Spleen (tissue), 11 donors: Measurements from ENCODE around the gene WDFY2. TPM values are rescaled to one million over a fixed set of nuclear protein-coding genes. Genes with fewer than 3 reads are reported as not detected.

Experiments used
- DNase-seq: peaks from one replicate; pipeline ENCODE4 v3.0.0-alpha.2; 2020
- H3K27ac ChIP-seq, 8 donors: fragments of 200-600 bp; sonication (generic) in 7 of 8; 1 replicate in 4 of 8; 2 replicates in 4 of 8; pipeline versions ENCODE4 v1.5.0 to v1.8.0; 2016 to 2021; ENCODE audit warnings: inconsistent platforms in 4 of 8, mild to moderate bottlenecking in 4 of 8, moderate library complexity in 1 of 8
- H3K27me3 ChIP-seq, 7 donors: fragments of 200-600 bp; sonication (generic) in 6 of 7; replicated peaks in 1 of 7; 1 replicate in 4 of 7; 2 replicates in 3 of 7; pipeline versions ENCODE4 v1.5.0 to v1.8.0; 2016 to 2021; ENCODE audit warnings: inconsistent platforms in 3 of 7, mild to moderate bottlenecking in 1 of 7
- H3K36me3 ChIP-seq, 6 donors: fragments of 200-600 bp; sonication (generic) in 5 of 6; 1 replicate in 4 of 6; 2 replicates in 2 of 6; pipeline versions ENCODE4 v1.5.0 to v1.8.0; 2016 to 2021; ENCODE audit warnings: inconsistent platforms in 2 of 6
- H3K4me1 ChIP-seq, 6 donors: fragments of 200-600 bp; sonication (generic) in 5 of 6; 1 replicate in 3 of 6; 2 replicates in 3 of 6; pipeline versions ENCODE4 v1.5.0 to v1.8.0; 2016 to 2021; ENCODE audit warnings: inconsistent platforms in 3 of 6
- H3K4me3 ChIP-seq, 8 donors: fragments of 200-600 bp; sonication (generic) in 7 of 8; 1 replicate in 4 of 8; 2 replicates in 4 of 8; pipeline versions ENCODE4 v1.5.0 to v1.8.0; 2016 to 2021; ENCODE audit warnings: inconsistent platforms in 4 of 8, mild to moderate bottlenecking in 4 of 8, moderate library complexity in 2 of 8
- H3K9me3 ChIP-seq, 8 donors: fragments of 200-600 bp; sonication (generic) in 7 of 8; 1 replicate in 4 of 8; 2 replicates in 4 of 8; pipeline versions ENCODE4 v1.5.0 to v1.8.0; 2016 to 2021; ENCODE audit warnings: inconsistent platforms in 4 of 8
- POLR2A ChIP-seq, 3 donors: fragments of 450-650 bp; IDR thresholded peaks; one replicate each; pipeline ENCODE4 v1.5.1; 2017; ENCODE audit warnings: antibody characterized with exemption in 3 of 3, mild to moderate bottlenecking in 1 of 3
- POLR2AphosphoS5 ChIP-seq, 3 donors: sonication (generic); formaldehyde crosslinking; IDR thresholded peaks; one replicate each; pipeline ENCODE4 v1.5.1; 2017; ENCODE audit warnings: antibody characterized with exemption in 3 of 3
- WGBS, 5 donors: extraction: QIAGEN DNeasy Blood & Tissue Kit in 3 of 5; methylation state at CpG; one replicate each; pipeline versions ENCODE4 v1.1.5 to v1.1.7; 2013 to 2018; 5-methylcytosine and 5-hydroxymethylcytosine counted together
- intact Hi-C: fragments of 100-400 bp; cut with DNase I; formaldehyde crosslinking; loops from one replicate; pipeline ENCODE4 v1.15.0; 2023; ENCODE audit warnings: low total_unique reads
- polyA plus RNA-seq, 3 donors: library from polyadenylated mRNA; stranded (reverse); fragments of 200-250 nt; gene quantifications; one replicate each; pipeline ENCODE4 v1.2.1, GENCODE V29; 2013
- total RNA-seq, 7 donors: library from RNA; depleted of rRNA in 3 of 7; stranded (reverse); fragments of >200 nt in 3 of 7; fragmentation: NEBNext Ultra II Directional in 4 of 7; extraction: Animal tissue kit (Norgen Biotek cat#: 25700) in 4 of 7; gene quantifications; one replicate each; pipeline versions ENCODE4 v1.1.0 to v1.2.1, GENCODE V29; 2016 to 2021
- TF ChIP-seq, protein P1 (sequence below), 11 experiments: fragments of 200-600 bp in 7 of 11; fragments of 450-650 bp in 4 of 11; sonication (generic) in 4 of 11; IDR thresholded peaks in 8 of 11; conservative IDR thresholded peaks in 3 of 11; 1 replicate in 7 of 11; 2 replicates in 4 of 11; pipeline versions ENCODE4 v1.4.0 to v1.8.0; 2016 to 2021; ENCODE audit warnings: antibody characterized with exemption in 11 of 11, inconsistent platforms in 4 of 11, mild to moderate bottlenecking in 1 of 11
- donor health status: healthy with polysubstance abuse.
- donor health status: DM: no; HTN: no; CAD: no; lungs with moderate emphysema.
- donor health status: DM: no; HTN: no; CAD: no.
- donor health status: Bipolar disorder and iron deficiency.
- donor health status: healthy.
- donor health status: DM: no; HTN: no; CAD: no.
- donor health status: DM: yes; HTN: yes; CAD: no.

WDFY2 gene
- total and polyA plus RNA-seq, 10 donors: 3.0 to 32.2 (median 24.9) TPM

DNA sequence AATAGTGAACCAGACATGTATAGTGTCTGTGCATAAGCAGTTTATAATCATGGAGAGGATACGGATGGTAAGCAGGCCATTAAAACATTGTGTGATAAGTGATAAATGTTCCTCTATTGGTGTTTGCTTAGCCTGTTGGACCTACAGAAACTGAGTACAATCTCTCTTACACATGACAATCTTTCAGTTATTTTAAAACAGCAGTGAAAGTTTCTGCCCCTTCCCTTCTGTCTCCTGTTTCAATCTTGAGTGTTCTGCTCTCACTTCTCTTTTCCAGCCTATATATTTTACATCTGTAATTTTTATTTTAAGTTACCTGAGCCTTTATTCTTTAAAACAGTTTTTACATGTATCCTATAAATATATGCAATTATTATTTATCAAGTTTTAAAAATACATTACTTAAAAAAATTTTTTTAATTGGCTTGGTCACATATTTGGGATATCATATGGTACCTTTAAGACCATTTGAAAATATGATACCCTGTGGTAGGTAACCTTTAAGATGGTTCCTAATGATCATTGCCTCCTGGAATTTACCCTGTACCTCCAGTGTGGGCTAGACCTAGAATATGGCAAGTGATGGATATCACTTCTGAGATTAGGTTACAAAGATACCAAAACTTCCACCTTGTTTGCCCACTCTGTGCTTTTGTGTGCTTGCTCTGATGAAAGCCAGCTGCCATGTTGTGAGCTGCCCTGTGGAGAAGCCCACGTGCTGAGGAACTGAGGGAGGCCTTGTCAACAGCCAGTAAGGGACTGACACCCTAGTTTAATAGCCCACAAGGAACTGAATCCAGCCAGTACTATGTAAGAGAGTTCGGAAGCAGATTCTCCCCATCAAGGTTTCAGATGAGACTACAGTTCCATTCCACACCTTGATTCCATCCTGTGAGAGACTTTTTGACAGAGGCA lies 120.4 kb downstream of the WDFY2 start:
- Histone ChIP-seq H3K4me3 (no peak overlapping the region), H3K27me3 (no peaks in the 10 kb centered on the region), H3K36me3 (peaks cover 0 to 25% (median 0%) of the 10 kb centered on the region in 6 donors), H3K4me1 (peaks cover 0 to 11% (median 0%) of the 10 kb centered on the region in 6 donors), H3K27ac (no peak overlapping the region), H3K9me3 (no peaks in the 10 kb centered on the region)
- WGBS, 5 donors: 80 to 90% (median 87%) methylated on average over 3 of the region's 3 CpGs
- intact Hi-C loops: no loop called here
- TF ChIP-seq, protein P1, sequence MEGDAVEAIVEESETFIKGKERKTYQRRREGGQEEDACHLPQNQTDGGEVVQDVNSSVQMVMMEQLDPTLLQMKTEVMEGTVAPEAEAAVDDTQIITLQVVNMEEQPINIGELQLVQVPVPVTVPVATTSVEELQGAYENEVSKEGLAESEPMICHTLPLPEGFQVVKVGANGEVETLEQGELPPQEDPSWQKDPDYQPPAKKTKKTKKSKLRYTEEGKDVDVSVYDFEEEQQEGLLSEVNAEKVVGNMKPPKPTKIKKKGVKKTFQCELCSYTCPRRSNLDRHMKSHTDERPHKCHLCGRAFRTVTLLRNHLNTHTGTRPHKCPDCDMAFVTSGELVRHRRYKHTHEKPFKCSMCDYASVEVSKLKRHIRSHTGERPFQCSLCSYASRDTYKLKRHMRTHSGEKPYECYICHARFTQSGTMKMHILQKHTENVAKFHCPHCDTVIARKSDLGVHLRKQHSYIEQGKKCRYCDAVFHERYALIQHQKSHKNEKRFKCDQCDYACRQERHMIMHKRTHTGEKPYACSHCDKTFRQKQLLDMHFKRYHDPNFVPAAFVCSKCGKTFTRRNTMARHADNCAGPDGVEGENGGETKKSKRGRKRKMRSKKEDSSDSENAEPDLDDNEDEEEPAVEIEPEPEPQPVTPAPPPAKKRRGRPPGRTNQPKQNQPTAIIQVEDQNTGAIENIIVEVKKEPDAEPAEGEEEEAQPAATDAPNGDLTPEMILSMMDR (IDR thresholded peaks at IDR 0.05 in 8 of 11, conservative IDR thresholded peaks at IDR 0.05 in 3 of 11): no peak
- TF ChIP-seq POLR2A (IDR thresholded peaks at IDR 0.05): no peak
- TF ChIP-seq POLR2AphosphoS5 (IDR thresholded peaks at IDR 0.05): no peak
- no peak for DNase-seq

DNA sequence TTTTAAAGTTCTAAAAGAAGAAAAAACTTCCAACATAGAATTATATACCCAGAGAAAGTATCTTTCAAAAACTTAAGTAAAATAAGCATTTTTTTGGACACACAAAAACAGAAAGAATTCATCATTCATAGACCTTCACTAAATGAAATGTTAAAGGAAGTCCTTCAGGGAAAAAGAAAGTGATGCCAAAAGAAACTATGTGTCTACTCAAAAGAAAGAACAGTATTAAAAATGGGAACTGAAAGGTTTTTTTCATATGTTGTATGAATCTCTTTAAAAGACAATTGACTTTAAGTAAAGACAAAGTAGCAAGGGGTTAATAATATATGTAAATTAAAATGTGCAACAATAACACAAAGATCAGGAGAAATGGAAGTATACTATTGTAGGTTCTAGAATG lies 123.2 kb downstream of the WDFY2 start:
- H3K9me3 ChIP-seq: no peaks in the 10 kb centered on the region
- peaks cover 0 to 23% (median 0%) of the 10 kb centered on the region in 6 donors for H3K36me3 ChIP-seq
- no peak for TF ChIP-seq POLR2A (IDR thresholded peaks at IDR 0.05)
- TF ChIP-seq POLR2AphosphoS5 (IDR thresholded peaks at IDR 0.05): no peak
- TF ChIP-seq, protein P1 (IDR thresholded peaks at IDR 0.05 in 8 of 11, conservative IDR thresholded peaks at IDR 0.05 in 3 of 11): no peak
- no peak overlapping the region for H3K4me3 ChIP-seq
- peaks cover 0 to 11% (median 0%) of the 10 kb centered on the region in 6 donors for H3K4me1 ChIP-seq
- no peaks in the 10 kb centered on the region for H3K27me3 ChIP-seq
- intact Hi-C loops: no loop called here
- H3K27ac ChIP-seq: no peak overlapping the region
- DNase-seq: no peak

DNA sequence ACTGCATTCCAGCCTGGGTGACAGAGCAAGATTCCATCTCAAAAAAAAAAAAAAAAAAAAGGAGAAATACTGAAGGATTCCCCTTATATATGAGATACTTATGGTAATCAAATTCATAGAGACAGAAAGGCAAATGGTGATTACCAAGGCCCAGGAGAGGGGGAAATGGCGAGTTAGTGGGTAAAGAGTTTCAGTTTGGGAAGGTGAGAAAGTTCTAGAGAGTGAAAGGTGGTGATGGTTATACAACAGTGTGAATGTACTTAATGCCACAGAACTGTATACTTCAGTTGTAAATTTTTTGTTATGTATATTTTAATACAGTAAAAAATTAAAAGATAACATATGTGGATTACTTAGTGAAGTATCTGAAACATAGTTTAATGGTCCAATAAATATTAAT lies 129.5 kb downstream of the WDFY2 start:
- peaks cover 0 to 8% (median 0%) of the 10 kb centered on the region in 6 donors for H3K4me1 ChIP-seq
- DNase-seq: no peak
- WGBS, 5 donors: 78 to 98% (median 89%) methylated on average over 1 of the region's 1 CpG
- H3K27me3 ChIP-seq: no peaks in the 10 kb centered on the region
- TF ChIP-seq POLR2A (IDR thresholded peaks at IDR 0.05) (no peak), POLR2AphosphoS5 (IDR thresholded peaks at IDR 0.05) (no peak)
- TF ChIP-seq, protein P1 (IDR thresholded peaks at IDR 0.05 in 8 of 11, conservative IDR thresholded peaks at IDR 0.05 in 3 of 11): no peak
- no peaks in the 10 kb centered on the region for H3K9me3 ChIP-seq
- H3K27ac ChIP-seq: no peak overlapping the region
- no peaks in the 10 kb centered on the region for H3K36me3 ChIP-seq
- H3K4me3 ChIP-seq: no peak overlapping the region
- intact Hi-C loops: no loop called here

DNA sequence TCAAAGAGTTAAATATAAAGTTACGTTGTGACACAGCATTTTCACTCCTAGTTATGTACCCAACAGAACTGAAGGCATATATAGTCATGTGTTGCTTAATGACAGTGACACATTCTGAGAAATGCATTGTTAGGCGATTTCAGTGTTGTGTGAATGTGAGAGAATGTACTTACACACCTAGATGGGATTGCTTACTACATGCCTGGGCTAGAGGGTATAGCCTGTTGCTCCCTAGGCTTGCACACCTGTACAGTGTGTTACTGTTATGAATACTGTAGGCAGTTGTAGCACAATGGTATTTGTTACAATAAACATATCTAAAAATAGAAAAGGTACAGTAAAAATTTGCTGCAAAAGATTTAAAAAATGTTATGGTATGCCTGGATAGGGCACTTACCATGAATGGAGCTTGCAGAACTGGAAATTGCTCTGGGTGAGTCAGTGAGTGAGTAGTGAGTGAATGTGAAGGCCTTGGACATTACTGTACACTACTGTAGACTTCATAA lies 130.5 kb downstream of the WDFY2 start:
- Histone ChIP-seq H3K4me1 (peaks cover 0 to 8% (median 0%) of the 10 kb centered on the region in 6 donors), H3K27ac (peak overlapping the region in 3 of 8 donors; percentile 15 to 23 (median 21)), H3K4me3 (no peak overlapping the region), H3K9me3 (no peaks in the 10 kb centered on the region), H3K36me3 (peaks cover 0 to 9% (median 0%) of the 10 kb centered on the region in 6 donors), H3K27me3 (no peaks in the 10 kb centered on the region)
- TF ChIP-seq POLR2AphosphoS5 (IDR thresholded peaks at IDR 0.05): no peak
- no peak for TF ChIP-seq POLR2A (IDR thresholded peaks at IDR 0.05)
- TF ChIP-seq, protein P1 (IDR thresholded peaks at IDR 0.05 in 8 of 11, conservative IDR thresholded peaks at IDR 0.05 in 3 of 11): no peak
- no peak for DNase-seq
- WGBS, 5 donors: 14 to 56% (median 49%) methylated on average over 2 of the region's 2 CpGs
- intact Hi-C loops: no loop called here
